HG03432 (cell line): ENCODE results near the gene ERAP2.
A peak's percentile ranks its signal among the peaks of the same experiment; 100 is the strongest.

Source experiments
- ATAC-seq: cut with Tn5 transposase; IDR thresholded peaks from one replicate; pipeline ENCODE4 v1.9.1; 2021; ENCODE audit warnings: mild to moderate bottlenecking, moderate library complexity; ENCODE audit not compliant: unreplicated experiment

Gene ERAP2

DNA sequence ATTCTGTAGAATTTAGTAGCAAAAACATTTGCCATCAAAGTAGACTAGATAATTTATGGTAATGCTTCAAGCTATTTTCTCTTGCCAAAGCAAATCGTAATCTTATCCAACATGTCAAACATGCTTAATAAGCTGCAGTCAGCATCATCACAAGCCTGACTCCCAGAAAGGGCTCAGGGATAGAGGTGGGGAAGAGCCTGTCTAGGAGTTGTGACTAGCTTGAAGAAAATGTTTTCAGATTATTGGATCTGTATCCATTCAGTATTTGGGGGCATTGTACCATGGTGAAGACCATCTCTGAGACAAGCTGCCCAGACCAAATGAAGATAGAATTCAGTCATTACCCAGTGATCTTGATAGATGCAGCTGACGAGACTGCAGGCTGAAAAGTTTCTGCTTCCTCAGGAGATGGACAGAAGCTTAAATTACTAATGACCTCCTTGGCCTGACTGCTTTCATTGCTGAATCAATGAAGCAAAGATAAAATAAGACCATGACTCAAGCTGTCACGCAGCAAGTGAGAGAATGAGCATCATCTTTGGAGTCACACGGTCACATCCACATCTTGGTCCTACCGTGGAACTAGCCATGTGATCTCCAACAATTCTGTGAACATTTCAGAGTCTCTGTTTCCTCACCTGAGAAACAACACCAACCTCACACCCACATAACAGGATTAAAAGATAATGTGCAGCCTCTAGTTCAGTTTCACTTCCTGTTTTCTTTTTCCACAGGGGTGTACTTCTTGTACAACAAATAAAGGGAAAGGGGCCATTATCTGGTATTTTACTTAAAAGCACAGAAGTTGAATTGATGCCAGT, 9.4 kb downstream of the ERAP2 start:
- ATAC-seq: peak; percentile 90

GRCh38 chr5:96893342-96893741, 17.0 kb downstream of the ERAP2 start:
- ATAC-seq: no peak

GRCh38 chr5:96896276-96896675, 20.0 kb downstream of the ERAP2 start:
- peak; percentile 84 for ATAC-seq

DNA sequence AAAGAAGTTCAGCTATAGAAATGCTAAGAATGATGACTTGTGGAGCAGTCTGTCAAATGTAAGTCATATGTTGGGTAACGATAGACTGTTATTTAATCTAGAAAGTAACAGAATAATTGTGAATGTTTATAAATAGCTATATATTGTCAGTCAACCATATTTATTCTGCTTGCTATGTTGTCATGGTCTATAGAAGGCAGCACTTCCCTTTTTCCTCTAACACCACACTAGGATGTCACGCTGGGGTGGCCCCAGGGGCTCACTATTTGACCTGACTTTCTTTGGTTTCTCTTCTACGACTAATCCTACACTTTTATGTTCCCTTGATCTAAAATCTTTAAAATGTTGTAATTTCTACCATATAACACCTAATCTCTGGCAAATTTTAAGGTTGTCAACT, 20.5 kb downstream of the ERAP2 start:
- peak; percentile 94 for ATAC-seq

DNA sequence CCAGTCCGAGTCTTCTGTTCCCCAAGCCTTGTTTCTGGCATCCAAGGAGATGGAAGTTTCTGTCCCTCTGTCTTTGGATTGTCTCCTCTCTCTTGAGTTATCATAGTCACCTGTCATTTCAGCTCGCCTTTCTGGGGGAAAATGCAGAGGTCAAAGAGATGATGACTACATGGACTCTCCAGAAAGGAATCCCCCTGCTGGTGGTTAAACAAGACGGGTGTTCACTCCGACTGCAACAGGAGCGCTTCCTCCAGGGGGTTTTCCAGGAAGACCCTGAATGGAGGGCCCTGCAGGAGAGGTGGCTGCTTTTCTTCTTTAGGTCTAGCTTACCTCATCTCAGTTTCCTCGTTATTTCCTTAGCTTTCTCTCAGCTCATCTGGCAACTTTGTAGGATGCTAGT, 25.1 kb downstream of the ERAP2 start:
- no peak for ATAC-seq

- ATAC-seq: no peak
Measured at GRCh38 chr5:96901841-96902240, 25.5 kb downstream of the ERAP2 start.

DNA sequence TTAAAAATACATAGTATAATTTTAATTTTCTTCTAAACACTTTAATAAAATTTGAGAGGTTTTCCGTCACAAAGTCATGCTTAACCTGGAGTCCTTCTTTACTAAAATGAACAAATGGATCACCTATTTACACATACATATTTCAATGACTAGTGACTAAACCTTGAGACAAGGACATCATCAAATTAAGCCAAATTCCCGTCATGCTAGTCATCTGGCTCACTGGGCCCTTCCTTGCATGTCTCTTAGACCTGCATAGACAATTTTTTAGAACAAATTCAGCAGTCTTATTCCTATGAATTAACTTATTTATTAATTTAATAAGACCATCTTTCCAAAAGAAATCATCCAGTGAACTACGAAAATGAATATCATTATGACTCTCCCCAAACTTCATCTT, 26.6 kb downstream of the ERAP2 start:
- ATAC-seq: no peak

GRCh38 chr5:96903300-96903699, 27.0 kb downstream of the ERAP2 start:
- ATAC-seq: no peak

- ATAC-seq: no peak
Measured at GRCh38 chr5:96904054-96904931, 28.0 kb downstream of the ERAP2 start.

- ATAC-seq: no peak
Measured at GRCh38 chr5:96905864-96906263, 29.6 kb downstream of the ERAP2 start.

DNA sequence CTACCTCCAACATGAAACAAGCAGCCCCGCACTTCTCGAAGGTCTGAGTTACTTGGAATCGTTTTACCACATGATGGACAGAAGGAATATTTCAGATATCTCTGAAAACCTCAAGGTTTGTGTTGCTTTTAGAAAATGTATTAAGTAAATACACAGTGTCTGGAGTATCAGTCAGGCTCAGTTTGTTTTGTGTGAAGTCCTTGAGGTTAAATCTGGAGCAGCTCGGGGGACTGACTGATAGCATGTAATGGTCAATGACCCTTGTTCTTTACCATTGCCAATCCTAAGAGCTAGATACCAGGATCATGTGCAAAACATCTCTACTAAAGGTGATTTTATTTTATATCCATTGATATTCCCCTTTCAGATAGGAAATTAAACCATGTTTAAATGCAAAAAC, 32.7 kb downstream of the ERAP2 start:
- ATAC-seq: no peak

DNA sequence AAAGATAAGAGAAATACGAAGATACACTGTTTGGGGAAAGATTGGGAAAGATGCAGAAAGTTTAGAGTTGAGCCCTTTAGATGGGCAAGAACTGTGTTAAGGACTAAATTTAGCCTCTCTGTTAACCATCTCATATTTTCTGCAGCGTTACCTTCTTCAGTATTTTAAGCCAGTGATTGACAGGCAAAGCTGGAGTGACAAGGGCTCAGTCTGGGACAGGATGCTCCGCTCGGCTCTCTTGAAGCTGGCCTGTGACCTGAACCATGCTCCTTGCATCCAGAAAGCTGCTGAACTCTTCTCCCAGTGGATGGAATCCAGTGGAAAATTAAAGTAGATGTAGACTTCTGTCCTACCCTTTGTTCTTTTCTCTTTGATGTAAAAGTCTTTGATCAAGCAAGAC, 33.1 kb downstream of the ERAP2 start:
- ATAC-seq: no peak

- ATAC-seq: no peak
Measured at GRCh38 chr5:96911139-96911538, 34.8 kb downstream of the ERAP2 start.

- no peak for ATAC-seq
Measured at GRCh38 chr5:96913233-96913632, 36.9 kb downstream of the ERAP2 start.

DNA sequence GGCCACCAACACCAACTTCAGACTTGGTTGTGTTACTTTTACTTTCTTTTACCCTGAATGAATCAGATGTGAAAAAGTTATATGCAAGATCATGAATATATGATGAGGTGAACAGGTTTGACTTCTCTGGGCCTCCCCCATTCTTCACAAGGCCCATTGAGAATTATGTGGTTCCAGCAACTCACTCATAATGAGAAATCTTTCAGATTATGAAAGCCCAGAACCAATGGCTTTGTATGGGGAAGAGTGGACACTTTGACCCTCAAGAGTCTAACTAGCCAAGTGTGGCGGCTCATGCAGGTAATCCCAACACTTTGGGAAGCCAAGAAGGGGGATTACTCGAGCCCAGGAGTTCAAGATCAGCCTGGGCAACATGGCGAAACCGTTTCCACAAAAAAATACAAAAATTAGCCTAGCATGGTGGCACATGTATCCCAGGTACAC, 43.5 kb downstream of the ERAP2 start:
- peak; percentile 69 for ATAC-seq

DNA sequence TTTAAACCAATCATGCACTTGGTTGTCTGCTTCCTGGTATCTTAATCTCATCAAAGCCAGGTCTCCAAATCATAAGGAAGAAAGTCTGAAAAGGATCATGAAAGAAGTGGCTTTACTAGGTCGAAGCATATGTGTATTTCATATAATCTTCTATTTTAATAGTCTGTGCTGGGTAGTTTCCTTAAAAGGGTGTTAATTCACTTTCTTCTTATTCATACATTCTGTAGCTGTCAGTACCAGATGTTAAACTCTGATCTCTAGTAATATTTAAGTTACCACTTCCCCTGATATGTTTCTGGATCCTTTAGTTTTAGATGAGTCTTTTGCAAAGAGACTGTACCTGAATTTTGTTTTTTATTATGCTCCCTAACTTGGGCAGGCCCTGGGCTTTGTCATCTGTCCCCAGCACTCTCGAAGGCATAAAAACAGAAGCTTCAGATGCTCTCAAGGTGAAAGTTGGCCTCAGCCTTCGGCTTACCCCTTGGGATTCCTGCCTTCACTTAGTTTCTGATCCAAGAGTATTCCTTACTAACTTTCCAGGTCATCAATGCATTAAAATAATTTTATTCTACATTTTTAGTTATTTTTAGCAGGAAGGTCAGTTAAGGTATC, 44.5 kb downstream of the ERAP2 start:
- no peak for ATAC-seq

- peak; percentile 32 for ATAC-seq
Measured at GRCh38 chr5:96922499-96923244, 46.4 kb downstream of the ERAP2 start.

DNA sequence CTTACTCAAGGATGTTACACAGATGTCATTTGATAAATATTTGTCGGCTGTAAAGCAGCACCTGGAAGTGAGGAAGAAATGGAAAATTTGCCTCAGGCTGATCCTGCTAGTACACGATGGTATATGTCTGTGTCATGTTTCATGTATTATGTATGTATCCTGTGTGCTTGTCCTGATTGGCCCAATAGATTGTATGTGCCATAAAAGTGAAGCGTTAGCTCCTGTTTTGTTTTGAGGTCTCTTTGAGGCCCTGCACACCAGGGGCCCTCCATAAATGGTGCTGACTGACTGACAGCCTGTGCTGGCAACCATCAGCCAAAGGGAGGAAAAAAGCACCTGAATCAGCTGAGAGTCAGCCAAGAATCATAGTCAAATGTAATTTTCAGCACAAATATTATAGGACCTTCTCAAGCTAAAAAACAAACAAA, 47.7 kb downstream of the ERAP2 start:
- ATAC-seq: no peak

DNA sequence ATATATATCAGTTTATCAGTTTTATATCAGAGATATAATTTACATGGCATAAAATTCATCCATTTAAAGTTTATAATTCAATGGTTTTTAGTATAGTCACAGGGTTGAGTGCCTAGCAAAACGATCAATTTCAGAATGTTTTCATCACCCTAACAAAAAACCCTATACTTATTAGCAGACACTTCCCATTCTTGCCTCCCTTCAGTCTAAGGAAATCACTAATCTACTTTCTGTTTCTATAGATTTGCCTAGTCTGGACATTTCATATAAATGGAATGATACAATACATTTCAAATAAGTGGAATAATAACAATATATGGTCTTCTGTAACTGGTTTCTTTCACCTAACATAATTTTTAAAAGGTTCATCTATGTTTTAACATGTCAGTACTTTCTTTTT, 50.0 kb downstream of the ERAP2 start:
- no peak for ATAC-seq

DNA sequence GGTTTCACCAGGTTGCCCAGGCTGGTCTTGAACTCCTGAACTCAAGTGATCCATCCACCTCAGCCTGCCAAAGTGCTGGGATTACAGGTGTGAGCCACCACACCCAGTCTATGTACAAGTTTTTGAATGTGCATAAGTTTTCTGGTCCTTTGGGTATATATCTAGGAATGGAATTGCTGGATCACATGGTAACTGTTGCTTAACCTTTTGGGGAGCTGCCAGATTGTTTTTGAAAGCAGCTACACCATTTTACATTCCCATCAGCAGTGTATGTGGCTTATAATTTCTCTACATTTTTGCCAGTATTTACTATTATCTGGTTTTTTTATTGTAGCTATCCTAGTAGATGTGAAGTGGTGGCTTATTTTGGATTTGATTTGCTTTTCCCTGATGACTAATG, 50.7 kb downstream of the ERAP2 start:
- no peak for ATAC-seq
